Hepatocyte (in vitro differentiated cells): ENCODE measurements around the gene MGMT.

Experiments used
- EZH2 ChIP-seq: fragments of 200-600 bp; sonication (generic); IDR thresholded peaks from 2 replicates; pipeline ENCODE4 v1.6.1; 2016; ENCODE audit warnings: antibody characterized with exemption, mild to moderate bottlenecking, borderline replicate concordance
- EZH2phosphoT487 ChIP-seq: fragments of 200-600 bp; sonication (generic); IDR thresholded peaks from one replicate; pipeline ENCODE4 v1.6.1; 2018; ENCODE audit warnings: antibody characterized with exemption, mild to moderate bottlenecking, low read depth, moderate library complexity; ENCODE audit not compliant: unreplicated experiment, severe bottlenecking
- TF ChIP-seq, protein P1 (sequence below): fragments of 200-600 bp; sonication (generic); IDR thresholded peaks from 2 replicates; pipeline ENCODE4 v1.5.1; 2016; ENCODE audit warnings: antibody characterized with exemption, mild to moderate bottlenecking; ENCODE audit not compliant: poor library complexity

DNA sequence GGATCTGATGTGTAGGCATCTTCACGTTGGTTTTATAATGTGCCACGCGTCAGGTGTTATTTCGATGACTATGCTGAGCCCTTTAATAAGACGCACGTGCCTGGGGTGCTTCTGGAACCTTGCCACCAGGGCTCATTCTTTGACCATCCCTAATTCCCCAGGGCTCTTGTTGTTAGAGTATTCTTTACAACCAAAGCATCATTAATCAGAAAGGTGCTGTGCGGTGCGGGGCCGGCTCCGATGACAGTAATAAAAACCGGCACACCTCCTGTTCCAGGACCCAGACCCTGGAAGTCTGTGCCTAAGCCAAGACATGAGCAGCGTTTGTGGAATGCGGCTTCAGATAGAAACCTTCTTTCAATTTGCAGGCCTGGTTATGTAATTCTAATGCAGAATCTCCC lies 58.4 kb downstream of the MGMT start:
- TF ChIP-seq, protein P1, sequence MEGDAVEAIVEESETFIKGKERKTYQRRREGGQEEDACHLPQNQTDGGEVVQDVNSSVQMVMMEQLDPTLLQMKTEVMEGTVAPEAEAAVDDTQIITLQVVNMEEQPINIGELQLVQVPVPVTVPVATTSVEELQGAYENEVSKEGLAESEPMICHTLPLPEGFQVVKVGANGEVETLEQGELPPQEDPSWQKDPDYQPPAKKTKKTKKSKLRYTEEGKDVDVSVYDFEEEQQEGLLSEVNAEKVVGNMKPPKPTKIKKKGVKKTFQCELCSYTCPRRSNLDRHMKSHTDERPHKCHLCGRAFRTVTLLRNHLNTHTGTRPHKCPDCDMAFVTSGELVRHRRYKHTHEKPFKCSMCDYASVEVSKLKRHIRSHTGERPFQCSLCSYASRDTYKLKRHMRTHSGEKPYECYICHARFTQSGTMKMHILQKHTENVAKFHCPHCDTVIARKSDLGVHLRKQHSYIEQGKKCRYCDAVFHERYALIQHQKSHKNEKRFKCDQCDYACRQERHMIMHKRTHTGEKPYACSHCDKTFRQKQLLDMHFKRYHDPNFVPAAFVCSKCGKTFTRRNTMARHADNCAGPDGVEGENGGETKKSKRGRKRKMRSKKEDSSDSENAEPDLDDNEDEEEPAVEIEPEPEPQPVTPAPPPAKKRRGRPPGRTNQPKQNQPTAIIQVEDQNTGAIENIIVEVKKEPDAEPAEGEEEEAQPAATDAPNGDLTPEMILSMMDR: no peak
- TF ChIP-seq EZH2 (no peak), EZH2phosphoT487 (no peak)
